Left ventricle myocardium inferior (tissue), 1 donor: ENCODE data around the gene ZBED6. TPM values are rescaled to one million over a fixed set of nuclear protein-coding genes. Genes with fewer than 3 reads are reported as not detected.
"Not testable (repeated sequence)": the region's sequence is repeated elsewhere in the genome, so short reads cannot be mapped to it uniquely, and the experiment has no call there.

Experiments
- DNase-seq: peaks from one replicate; pipeline ENCODE4 v3.0.0-alpha.2; 2020
- H3K27ac ChIP-seq: fragments of 200-600 bp; replicated peaks from 2 replicates; pipeline ENCODE4 v1.8.0; 2021
- H3K27me3 ChIP-seq: fragments of 200-600 bp; 2 replicates; pipeline ENCODE4 v1.8.0; 2021; ENCODE audit warnings: low read depth
- H3K36me3 ChIP-seq: fragments of 200-600 bp; 2 replicates; pipeline ENCODE4 v1.8.0; 2021
- H3K4me1 ChIP-seq: fragments of 200-600 bp; 2 replicates; pipeline ENCODE4 v1.8.0; 2021
- H3K4me3 ChIP-seq: fragments of 200-600 bp; 2 replicates; pipeline ENCODE4 v1.8.0; 2021; ENCODE audit warnings: mild to moderate bottlenecking, moderate library complexity
- H3K9me3 ChIP-seq: fragments of 200-600 bp; replicated peaks from 2 replicates; pipeline ENCODE4 v1.8.0; 2021
- intact Hi-C: fragments of 100-400 bp; cut with micrococcal nuclease; formaldehyde crosslinking; loops from one replicate; pipeline ENCODE4 v1.11.0; 2022
- total RNA-seq: library from RNA; stranded (reverse); fragmentation: NEBNext Ultra II Directional; extraction: Animal tissue kit (Norgen Biotek cat#: 25700); gene quantifications from one replicate; pipeline ENCODE4 v1.2.1, GENCODE V29; 2021
- TF ChIP-seq, protein P1 (sequence below): fragments of 200-600 bp; IDR thresholded peaks from 2 replicates; pipeline ENCODE4 v1.8.0; 2021; ENCODE audit warnings: antibody characterized with exemption, mild to moderate bottlenecking, borderline replicate concordance
- donor health status: DM: no; HTN: yes; CAD: no; lungs with severe emphysema.

Gene ZBED6
- total RNA-seq, 1 donor from 2014 or later = 11.1 TPM

DNA sequence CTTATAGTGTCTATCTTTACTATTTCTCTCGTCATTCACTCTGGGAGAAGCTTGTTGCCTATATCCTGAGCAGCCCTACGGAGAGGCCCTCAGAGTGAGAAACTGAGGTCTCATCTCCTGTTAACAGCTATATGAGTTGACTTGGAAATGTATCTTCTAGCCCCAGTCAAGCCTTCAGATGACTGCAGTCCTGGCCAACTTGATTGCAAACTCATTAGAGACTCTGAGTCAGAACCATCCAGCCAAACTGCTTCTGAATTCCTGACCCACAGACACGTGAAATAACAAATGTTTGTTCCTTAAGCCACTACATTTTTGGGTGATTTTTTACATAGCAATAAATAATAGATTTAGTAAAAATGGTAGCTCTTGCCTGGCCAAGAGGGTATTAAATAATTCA is 3.9 kb upstream of the ZBED6 start:
- Histone ChIP-seq H3K4me1 (peaks cover 8% of the 10 kb centered on the region), H3K27ac (no peak overlapping the region), H3K36me3 (no peaks in the 10 kb centered on the region), H3K27me3 (no peaks in the 10 kb centered on the region), H3K4me3 (no peak overlapping the region), H3K9me3 (no peaks in the 10 kb centered on the region)
- DNase-seq = no peak
- TF ChIP-seq, protein P1, sequence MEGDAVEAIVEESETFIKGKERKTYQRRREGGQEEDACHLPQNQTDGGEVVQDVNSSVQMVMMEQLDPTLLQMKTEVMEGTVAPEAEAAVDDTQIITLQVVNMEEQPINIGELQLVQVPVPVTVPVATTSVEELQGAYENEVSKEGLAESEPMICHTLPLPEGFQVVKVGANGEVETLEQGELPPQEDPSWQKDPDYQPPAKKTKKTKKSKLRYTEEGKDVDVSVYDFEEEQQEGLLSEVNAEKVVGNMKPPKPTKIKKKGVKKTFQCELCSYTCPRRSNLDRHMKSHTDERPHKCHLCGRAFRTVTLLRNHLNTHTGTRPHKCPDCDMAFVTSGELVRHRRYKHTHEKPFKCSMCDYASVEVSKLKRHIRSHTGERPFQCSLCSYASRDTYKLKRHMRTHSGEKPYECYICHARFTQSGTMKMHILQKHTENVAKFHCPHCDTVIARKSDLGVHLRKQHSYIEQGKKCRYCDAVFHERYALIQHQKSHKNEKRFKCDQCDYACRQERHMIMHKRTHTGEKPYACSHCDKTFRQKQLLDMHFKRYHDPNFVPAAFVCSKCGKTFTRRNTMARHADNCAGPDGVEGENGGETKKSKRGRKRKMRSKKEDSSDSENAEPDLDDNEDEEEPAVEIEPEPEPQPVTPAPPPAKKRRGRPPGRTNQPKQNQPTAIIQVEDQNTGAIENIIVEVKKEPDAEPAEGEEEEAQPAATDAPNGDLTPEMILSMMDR = no peak
- intact Hi-C loops = no loop called here

DNA sequence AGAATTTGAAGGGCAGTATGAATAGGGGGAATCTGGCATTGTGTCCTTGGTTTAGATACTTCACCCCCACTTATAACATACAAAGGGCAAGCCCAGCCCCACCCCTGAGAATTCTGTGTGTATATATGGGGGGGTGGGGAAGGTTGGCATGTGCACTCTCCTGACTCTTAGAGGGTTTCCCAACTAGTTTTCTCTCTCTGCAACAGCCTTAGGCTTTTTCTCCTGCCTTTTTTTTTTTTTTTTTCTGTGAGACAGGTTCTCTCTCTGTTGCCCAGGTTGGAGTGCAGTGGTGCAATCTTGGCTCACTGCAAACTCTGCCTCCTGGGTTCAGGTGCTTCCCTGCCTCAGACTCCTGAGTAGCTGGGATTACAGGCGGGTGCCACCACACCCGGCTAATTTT is 2.9 kb upstream of the ZBED6 start:
- Histone ChIP-seq H3K4me1 (peaks cover 18% of the 10 kb centered on the region), H3K27ac (no peak overlapping the region), H3K4me3 (no peak overlapping the region), H3K36me3 (no peaks in the 10 kb centered on the region), H3K27me3 (no peaks in the 10 kb centered on the region), H3K9me3 (no peaks in the 10 kb centered on the region)
- intact Hi-C loops = no loop called here
- no peak for DNase-seq
- TF ChIP-seq, protein P1 = no peak

DNA sequence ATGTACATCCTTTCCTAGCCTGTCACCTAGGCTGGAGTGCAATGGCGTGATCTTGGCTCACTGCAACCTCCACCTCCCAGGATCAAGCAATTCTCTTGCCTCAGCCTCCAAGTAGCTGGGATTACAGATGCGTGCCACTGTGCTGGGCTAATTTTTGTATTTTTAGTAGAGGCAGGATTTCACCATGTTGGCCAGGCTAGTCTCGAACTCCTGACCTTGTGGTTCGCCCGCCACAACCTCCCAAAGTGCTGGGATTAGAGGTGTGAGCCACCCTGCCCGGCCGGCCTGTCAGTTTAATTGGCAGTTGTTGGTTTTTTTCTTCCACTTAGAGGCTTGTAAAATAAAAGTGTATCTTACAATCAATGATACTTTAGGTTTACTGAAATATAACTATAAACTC is 1.9 kb upstream of the ZBED6 start:
- intact Hi-C loops, H3K27ac ChIP-seq, H3K4me3 ChIP-seq, H3K36me3 ChIP-seq, H3K27me3 ChIP-seq, DNase-seq, H3K9me3 ChIP-seq: not testable (repeated sequence)
- peaks cover 29% of the 10 kb centered on the region for H3K4me1 ChIP-seq

DNA sequence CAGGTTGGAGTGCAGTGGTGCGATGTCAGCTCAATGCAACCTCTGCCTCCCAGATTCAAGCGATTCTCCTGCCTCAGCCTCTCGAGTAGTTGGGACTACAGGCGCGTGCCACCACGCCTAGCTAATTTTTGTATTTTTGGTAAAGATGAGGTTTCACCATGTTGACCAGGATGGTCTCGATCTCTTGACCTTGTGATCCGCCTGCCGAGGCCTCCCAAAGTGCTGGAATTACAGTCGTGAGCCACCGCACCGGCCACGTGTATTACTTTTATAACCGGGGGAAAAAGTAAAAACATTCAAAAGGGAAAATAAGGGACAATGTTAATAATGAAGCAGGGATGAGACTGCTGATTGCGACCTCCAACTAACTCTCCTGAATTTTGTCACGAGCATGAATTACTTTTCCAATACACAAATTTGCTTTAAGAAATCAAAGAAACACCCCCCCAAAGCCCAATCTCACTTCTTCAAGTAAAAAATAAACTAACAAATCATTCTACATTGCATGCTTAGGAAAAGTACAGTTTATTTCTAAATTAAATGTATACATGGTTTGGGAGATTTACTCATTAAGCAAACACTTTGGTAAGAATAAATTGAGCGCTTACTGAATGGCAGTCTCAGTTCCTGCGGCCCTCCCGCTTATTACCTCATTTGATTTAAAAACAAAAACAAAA is 521 bp upstream of the ZBED6 start:
- Histone ChIP-seq H3K27ac (peak overlapping the region; percentile 96), H3K9me3 (no peaks in the 10 kb centered on the region), H3K4me1 (peaks cover 42% of the 10 kb centered on the region), H3K4me3 (peak overlapping the region; percentile 77), H3K27me3 (no peaks in the 10 kb centered on the region), H3K36me3 (peaks cover 4% of the 10 kb centered on the region)
- TF ChIP-seq, protein P1 = no peak
- intact Hi-C loops = no loop called here
- DNase-seq = no peak

DNA sequence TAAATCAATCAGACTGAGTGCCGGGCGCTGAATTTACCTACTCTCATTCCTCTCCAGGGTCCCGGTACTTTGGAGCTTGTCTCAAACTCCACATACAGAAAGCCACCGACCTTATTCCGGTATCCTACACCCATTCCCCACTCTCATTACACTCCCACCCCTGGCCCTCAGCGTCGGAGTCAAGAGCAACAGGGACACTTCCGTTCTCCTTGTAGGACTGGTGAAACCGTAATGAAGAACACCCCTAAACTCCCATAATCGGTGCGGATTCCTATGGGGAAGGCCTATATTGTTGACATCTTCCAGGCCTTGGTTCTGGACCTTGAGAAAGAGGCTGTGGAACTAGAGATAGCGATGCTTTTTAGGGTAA is 798 bp downstream of the ZBED6 start:
- no peaks in the 10 kb centered on the region for H3K9me3 ChIP-seq
- peak overlapping the region; percentile 77 for H3K4me3 ChIP-seq
- no peaks in the 10 kb centered on the region for H3K27me3 ChIP-seq
- peaks cover 55% of the 10 kb centered on the region for H3K4me1 ChIP-seq
- DNase-seq = no peak
- intact Hi-C loops = no loop called here
- TF ChIP-seq, protein P1 = no peak
- peak overlapping the region; percentile 96 for H3K27ac ChIP-seq
- peaks cover 4% of the 10 kb centered on the region for H3K36me3 ChIP-seq

DNA sequence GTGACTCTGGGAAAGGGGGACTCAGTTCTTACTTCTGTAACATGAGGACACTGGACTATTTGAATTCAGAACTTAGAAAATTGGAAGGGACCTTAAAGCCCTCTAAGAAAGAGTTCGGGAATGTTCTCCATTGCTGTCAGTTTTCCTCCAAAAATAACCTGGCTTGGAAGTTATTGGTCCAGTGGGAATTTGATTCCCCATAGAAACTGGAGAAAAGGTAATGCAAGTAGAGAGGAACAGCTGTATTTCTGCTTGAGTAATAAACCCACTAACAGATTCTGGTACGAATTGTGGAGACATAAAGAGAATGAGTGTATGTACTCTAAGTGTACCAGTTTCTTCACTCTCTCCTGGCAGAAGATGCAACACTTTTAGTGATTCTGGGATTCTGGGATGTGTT is 1.8 kb downstream of the ZBED6 start:
- TF ChIP-seq, protein P1 = no peak
- Histone ChIP-seq H3K4me1 (peaks cover 65% of the 10 kb centered on the region), H3K27me3 (no peaks in the 10 kb centered on the region), H3K9me3 (no peaks in the 10 kb centered on the region), H3K36me3 (peaks cover 4% of the 10 kb centered on the region), H3K4me3 (peak overlapping the region; percentile 77), H3K27ac (peak overlapping the region; percentile 96)
- intact Hi-C loops = no loop called here
- no peak for DNase-seq
